CD4-positive, alpha-beta T cell treated with Interleukin-6 for 4 hours (primary cell): ENCODE results near the gene NFXL1.

Experiments used
- DNase-seq: peaks from one replicate; pipeline ENCODE4 v3.0.0-alpha.2; 2020; ENCODE audit warnings: mixed read lengths

The NFXL1 gene

DNA sequence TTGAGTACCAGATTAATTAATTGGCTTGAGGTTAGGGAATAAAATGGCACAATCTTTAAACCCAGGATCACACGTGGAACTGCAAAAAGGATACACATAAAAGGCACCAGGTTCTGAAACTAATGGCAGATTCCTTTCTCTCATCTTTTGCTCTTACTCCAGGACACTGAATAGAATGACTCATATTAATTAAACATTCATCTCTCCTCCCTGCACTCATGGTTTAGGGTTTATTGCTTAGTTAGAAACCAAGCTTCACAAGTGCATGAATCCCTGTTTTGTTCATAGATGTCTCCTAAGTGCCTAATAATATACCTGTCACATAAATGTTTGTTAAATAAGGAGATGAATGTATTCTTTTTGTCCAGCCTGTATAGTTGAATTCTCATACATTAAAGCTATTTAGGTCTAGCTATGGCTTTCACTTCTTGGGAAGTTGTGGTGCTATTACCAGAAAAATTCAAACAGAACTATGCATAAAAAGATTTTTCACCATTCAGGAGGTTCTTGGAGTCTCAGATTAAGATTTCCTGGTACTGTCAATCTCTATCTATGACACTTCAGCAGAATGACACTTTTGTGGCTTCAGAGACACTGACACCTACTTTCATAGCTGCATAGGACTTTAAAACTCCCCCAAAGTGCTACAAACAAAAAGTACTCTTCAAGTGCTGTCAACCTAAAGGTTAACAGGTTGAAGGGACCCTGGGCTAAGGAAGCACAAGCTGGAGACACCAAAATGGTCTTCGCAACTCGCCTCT lies 83.9 kb downstream of the NFXL1 start:
- DNase-seq, result no peak

DNA sequence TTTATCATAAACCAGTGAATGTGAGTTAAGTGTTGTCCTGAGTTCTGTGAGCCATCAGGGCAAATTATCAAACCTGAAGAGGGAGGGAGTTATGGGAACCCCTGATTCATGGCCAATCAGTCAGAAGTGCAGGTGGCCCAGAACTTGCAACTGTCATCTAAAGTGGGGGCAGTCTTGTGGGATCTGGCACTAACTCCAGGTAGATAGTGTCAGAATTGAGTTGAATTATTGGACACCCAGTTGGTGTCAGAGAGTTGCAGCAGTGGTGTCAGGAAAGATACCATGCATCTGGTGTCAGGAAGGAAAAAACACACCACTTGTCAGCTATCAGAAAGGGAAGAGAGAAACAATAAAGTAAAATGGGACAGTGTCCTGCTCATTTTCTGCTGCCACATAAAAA lies 84.9 kb downstream of the NFXL1 start:
- no peak for DNase-seq

DNA sequence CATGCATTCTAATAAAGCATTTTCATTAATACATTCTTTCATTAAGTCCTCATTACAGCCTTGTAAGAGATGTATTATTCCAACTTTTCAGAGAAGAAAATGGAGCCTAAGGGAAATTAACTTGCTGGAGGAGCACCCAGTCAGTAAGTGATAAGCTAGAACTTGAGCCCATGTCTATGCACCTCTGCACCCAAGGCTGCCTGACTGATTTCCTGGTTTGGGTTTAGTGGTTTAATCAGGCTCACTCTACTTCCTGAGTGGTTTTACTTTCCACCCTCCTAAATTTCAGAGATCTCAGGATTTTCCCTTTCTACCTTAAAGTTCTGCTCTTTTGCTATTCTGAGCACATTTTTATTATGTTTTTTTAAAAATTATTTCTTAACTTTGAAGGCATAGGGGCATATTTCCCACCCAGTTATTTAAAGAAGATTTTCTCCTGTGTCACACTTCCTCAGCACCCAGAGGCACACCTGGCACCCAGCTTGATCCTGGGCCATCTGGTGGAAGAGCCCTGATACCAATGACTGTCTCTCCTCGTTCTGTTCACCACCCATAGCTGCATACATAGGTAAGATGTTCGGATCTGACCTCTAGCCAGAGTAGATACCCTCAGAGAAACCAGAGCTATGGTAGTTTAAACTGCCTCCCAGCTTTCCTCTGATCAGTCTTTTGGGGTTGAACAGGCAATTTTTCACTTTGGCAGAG lies 86.9 kb downstream of the NFXL1 start:
- DNase-seq, result peak; percentile 3

DNA sequence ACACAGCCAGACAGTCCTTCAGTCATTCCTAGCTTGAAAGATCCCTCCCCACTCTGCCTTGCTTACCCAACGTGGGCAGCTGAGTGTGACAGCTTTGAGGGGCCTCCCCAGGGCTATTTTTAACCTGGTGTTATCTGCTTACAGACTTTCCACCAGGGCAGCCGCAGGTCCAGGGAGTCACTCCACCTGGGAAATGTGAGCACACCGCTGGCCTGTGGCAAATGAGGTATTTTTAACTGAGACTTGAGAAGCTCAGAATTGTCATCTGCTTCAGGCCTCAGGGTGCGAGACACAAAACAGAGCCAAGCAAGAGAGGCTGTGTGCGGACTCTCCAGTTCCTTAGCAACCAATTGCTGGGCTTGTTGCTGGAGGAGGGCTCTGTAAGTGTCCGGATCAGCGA lies 89.5 kb downstream of the NFXL1 start:
- DNase-seq, result no peak

DNA sequence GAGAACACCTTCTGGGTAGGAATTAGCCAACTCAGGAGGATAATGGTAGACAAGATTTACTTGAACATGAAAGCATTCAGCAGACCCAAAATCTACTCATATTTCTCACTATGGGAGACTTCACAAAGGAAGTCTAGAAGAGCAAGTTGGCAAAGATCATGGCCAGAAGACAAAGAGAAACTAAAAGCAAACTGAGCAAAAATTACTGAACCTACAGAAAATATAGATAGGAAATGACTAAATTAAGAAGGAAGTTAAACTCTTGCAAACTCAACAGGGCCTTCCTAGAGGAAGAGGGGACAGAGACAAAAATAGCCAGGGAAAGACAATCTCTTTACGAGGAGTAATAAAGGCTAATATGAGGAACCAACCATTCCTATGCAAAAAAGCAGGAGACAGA lies 95.2 kb downstream of the NFXL1 start:
- DNase-seq, result no peak

DNA sequence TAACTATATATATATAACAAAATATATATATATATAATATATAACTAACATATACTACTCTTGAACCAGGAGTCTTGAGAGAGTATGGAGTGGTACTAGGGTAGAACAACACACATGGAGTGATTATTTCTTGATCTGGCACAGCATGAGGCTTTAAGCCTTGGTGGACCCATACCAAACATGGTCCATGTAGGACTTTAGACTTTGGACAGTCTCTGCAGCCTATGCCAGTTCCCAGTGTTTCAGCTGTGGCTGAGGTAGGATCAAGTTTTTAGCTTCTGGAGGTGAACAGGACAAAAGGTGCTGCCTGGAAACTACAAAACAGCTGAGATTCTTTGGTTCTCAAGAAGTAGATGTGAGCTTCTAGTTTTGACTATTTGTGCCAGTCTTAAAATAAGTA lies 97.1 kb downstream of the NFXL1 start:
- DNase-seq, result no peak

DNA sequence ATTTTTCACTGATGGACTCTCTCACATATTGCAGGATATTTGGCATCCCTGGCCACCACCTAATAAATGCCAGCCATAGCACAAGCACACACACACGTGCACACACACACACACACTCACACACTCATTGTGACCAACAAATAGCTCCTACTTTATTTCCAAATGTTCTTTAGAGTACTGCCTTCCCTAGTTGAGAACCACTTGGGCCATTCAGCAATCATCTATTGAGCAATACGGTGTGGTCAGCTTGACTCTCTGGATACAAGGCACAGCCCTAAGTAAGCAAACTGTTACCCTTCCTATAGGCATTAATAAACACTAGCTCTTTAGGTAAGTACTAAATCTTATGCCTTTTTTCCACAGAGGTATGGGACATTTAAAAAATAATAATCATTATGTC lies 97.6 kb downstream of the NFXL1 start:
- no peak for DNase-seq

DNA sequence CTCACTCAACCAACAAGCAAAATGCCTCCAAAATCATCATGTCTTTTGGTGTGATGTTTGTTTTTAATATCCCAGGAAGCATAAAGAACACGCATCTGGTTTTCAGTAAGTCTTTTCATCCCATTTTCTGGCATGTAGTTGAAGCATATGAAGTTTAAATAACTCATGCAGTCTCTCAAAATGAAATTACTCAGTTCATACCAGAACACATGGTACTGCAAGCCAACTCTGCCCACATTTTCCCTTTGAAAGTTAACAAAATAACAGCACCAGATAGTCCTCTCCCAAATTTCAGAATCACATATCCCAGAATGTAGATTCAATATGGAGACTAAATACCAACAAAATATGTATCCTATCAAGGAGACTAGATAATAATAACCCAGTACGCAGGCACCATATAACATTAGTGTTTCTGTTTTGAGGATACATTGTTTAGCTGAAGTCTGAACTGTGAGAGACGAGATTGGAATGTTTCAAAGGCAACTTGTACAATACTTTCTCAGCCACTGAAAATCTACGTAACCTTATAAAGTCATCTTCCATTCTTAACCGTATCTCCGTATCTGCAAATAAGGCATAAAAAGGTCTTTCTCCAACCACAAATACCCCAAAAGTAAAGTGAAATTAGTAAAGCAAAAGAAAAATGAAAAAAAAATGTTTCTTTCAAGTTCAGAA lies 99.6 kb downstream of the NFXL1 start:
- DNase-seq, result no peak

DNA sequence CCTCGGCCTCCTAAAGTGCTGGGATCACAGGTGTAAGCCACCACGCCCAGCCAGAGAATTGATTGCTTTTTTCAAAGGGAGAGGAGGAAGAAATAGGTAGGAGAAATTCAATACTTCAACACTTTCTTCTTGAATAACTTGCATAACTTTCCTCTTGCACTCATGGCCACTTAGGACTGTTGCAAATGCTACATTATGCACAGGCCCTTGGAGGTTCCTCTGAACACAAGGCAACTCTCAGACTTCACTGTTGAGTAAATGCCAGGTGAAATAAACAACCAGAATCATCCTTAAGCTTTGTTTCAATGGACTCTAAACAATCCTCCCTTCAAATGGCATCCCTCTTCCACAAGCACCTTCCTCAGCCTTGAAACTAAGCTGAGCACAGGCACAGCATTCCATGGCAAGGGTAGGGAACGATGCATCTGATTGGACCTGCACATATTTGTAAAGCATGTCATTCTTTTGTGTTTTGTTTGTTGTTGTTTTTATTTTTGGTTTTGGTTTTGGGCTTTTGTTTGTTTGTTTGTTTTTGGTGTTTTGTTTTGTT lies 104.7 kb downstream of the NFXL1 start:
- DNase-seq, result no peak

DNA sequence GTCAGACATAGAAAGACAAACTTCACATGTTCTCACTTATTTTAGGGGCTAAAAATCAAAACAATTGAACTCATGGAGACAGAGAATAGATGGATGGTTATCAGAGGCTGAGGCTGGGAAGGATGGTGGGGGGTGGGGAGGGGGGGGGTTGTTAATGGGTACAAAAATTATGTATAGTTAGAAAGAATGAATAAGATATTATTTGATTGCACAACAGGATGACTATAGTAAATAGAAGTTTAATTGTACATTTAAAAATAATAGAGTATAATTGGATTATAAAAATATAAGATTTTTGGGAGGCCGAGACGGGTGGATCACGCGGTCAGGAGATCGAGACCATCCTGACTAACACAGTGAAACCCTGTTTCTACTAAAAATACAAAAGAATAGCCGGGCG lies 109.8 kb downstream of the NFXL1 start:
- no peak for DNase-seq

DNA sequence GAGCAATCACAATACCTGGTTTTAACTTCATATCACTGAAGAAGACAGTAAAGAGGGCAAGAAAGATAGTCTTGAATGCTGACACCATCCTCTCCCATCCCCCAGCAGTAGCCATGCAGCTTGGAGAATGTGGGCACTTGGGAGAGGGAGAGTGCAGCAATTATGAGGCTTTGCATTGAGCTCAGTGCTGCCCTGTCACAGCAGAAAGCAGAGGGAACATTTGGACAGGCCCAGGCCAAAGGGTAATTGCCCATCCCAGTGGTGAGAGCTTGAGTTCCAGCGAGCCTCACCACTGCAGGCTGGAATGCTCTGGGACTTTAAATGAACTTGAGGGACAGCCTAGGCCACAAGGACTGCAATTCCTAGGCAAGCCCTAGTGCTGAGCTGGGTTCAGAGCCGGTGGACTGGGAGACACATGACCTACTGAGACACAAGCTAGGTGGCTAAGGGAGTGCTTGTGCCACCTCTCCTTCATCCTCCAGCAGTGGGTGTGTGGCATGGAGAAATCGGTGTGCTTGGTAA lies 112.8 kb downstream of the NFXL1 start:
- no peak for DNase-seq

DNA sequence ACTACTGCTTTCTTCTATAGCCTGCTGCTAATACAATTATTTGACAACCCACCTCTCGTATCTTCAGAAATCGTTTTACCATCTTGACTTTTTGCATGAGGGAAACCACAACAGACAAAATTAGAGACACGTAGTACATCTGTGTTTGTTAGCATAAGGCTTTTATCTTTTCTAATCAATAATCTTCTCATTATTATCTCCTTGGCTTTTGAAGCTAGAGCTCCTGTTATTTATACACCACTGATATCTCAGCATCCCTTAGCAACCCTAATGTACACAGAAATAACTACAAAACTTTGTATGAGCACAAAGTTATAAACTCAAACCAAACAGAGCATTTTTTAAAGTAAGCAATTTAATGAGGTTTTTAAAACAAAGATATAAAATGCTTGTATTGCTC lies 116.2 kb downstream of the NFXL1 start:
- no peak for DNase-seq
